Caco-2 (cell line): ENCODE measurements around the gene TLE2. TPM values are rescaled to one million over a fixed set of nuclear protein-coding genes. Genes with fewer than 3 reads are reported as not detected.

Source experiments
- BruUV-seq: library from RNA; stranded (reverse); fragments of 400-500 nt; replicated peaks from 2 replicates; lab custom pipeline; 2021; lab: Mats Ljungman, UMichigan
- CTCF ChIA-PET: fragments of 300-600 bp; sonication (Branson Sonifier 250); formaldehyde crosslinking; loops from one replicate; lab custom pipeline; 2022; ENCODE audit warnings: antibody characterized with exemption; lab: Charles Lee
- POLR2A ChIA-PET: fragments of 300-600 bp; sonication (Branson Sonifier 250); formaldehyde crosslinking; loops from one replicate; lab custom pipeline; 2022; ENCODE audit warnings: antibody characterized with exemption; lab: Charles Lee
- DNase-seq, 2 experiments: peaks; one replicate each; pipeline versions ENCODE4 v3.0.0 to v3.0.0-alpha.2; 2020 to 2022
- H3K27me3 ChIP-seq: replicated peaks from 2 replicates; pipeline ENCODE4 v1.6.0; 2011; ENCODE audit warnings: low read length; ENCODE audit not compliant: control insufficient read depth, insufficient read depth
- H3K36me3 ChIP-seq: 2 replicates; pipeline ENCODE4 v1.5.1; 2011; ENCODE audit warnings: low read length; ENCODE audit not compliant: control insufficient read depth, insufficient read depth
- H3K4me1 ChIP-seq: fragments of 250-450 bp; sonication (Bioruptor Pico); 2 replicates; pipeline ENCODE4 v1.5.1; 2020; ENCODE audit warnings: mild to moderate bottlenecking
- H3K4me3 ChIP-seq: 2 replicates; pipeline ENCODE4 v1.5.1; 2011; ENCODE audit warnings: low read depth, mild to moderate bottlenecking, control low read depth, low read length
- H3K9me3 ChIP-seq: fragments of 250-450 bp; sonication (Bioruptor Pico); 2 replicates; pipeline ENCODE4 v1.5.1; 2020; ENCODE audit warnings: mild to moderate bottlenecking, moderate library complexity
- H3K27ac Mint-ChIP-seq: one replicate; pipeline ENCODE4 v1.8.0; 2022; ENCODE audit warnings: mixed read lengths; ENCODE audit not compliant: unreplicated experiment
- H3K27me3 Mint-ChIP-seq: one replicate; pipeline ENCODE4 v1.8.0; 2022; ENCODE audit warnings: mixed read lengths; ENCODE audit not compliant: insufficient read depth, unreplicated experiment
- H3K36me3 Mint-ChIP-seq: one replicate; pipeline ENCODE4 v1.8.0; 2022; ENCODE audit warnings: mild to moderate bottlenecking, mixed read lengths; ENCODE audit not compliant: insufficient read depth, unreplicated experiment
- H3K4me1 Mint-ChIP-seq: one replicate; pipeline ENCODE4 v1.8.0; 2022; ENCODE audit warnings: low read depth, mixed read lengths; ENCODE audit not compliant: unreplicated experiment
- H3K4me3 Mint-ChIP-seq: one replicate; pipeline ENCODE4 v1.8.0; 2022; ENCODE audit warnings: mild to moderate bottlenecking, moderate library complexity, mixed read lengths; ENCODE audit not compliant: unreplicated experiment
- H3K9me3 Mint-ChIP-seq: one replicate; pipeline ENCODE4 v1.8.0; 2022; ENCODE audit warnings: mixed read lengths; ENCODE audit not compliant: unreplicated experiment
- CTCF ChIP-seq, 2 experiments: fragments of 200-600 bp in 1 of 2; IDR thresholded peaks; 1 replicate in 1 of 2; 2 replicates in 1 of 2; pipeline versions ENCODE4 v1.5.1 to v1.8.0; 2011 to 2022; ENCODE audit warnings: antibody characterized with exemption in 1 of 2, control low read depth in 1 of 2, inconsistent platforms in 1 of 2, low read depth in 1 of 2, low read length in 1 of 2, mild to moderate bottlenecking in 1 of 2, moderate library complexity in 1 of 2; ENCODE audit not compliant: insufficient read depth in 1 of 2, severe bottlenecking in 1 of 2, unreplicated experiment in 1 of 2
- intact Hi-C: fragments of 100-400 bp; cut with micrococcal nuclease; formaldehyde crosslinking; loops from one replicate; pipeline ENCODE4 v1.10.0; 2022; ENCODE audit not compliant: unreplicated experiment
- total RNA-seq: library from RNA; stranded (reverse); gene quantifications from 2 replicates; pipeline ENCODE4 v1.2.3, GENCODE V29; 2022

The TLE2 gene
- total RNA-seq, 1 experiment from 2014 or later: 31.3 TPM

- Mint-ChIP-seq H3K27ac (no peak overlapping the region), H3K4me3 (no peak overlapping the region), H3K4me1 (peaks cover 6% of the 10 kb centered on the region), H3K9me3 (no peaks in the 10 kb centered on the region), H3K36me3 (no peaks in the 10 kb centered on the region), H3K27me3 (no peaks in the 10 kb centered on the region)
- no peak overlapping the region for H3K4me3 ChIP-seq
- no peaks in the 10 kb centered on the region for H3K27me3 ChIP-seq
- ChIA-PET CTCF (no interaction called here), POLR2A (no interaction called here)
- no peaks in the 10 kb centered on the region for H3K9me3 ChIP-seq
- no peak for TF ChIP-seq CTCF (IDR thresholded peaks at IDR 0.05; ENCODE audit: insufficient read depth in 1 of 2, low read depth in 1 of 2, low read length in 1 of 2, severe bottlenecking in 1 of 2, unreplicated experiment in 1 of 2)
- peak; percentile 54 to 68 for DNase-seq
- no peaks in the 10 kb centered on the region for H3K36me3 ChIP-seq
- no TSS peak for BruUV-seq
- H3K4me1 ChIP-seq: peaks cover 5% of the 10 kb centered on the region
- intact Hi-C loops: loop anchor here (10.0 kb wide), 1 partner anchor 111 kb away; no protein-coding TSS in a partner anchor
Observed at GRCh38 chr19:3065675-3066357, 36.7 kb upstream of the TLE2 start.

GRCh38 chr19:3064011-3064330 lies 34.9 kb upstream of the TLE2 start:
- H3K27ac Mint-ChIP-seq: no peak overlapping the region
- no peaks in the 10 kb centered on the region for H3K36me3 Mint-ChIP-seq
- H3K9me3 Mint-ChIP-seq: no peaks in the 10 kb centered on the region
- peaks cover 5% of the 10 kb centered on the region for H3K4me1 ChIP-seq
- H3K4me1 Mint-ChIP-seq: peaks cover 6% of the 10 kb centered on the region
- DNase-seq: no peak
- POLR2A ChIA-PET: no interaction called here
- CTCF ChIA-PET: no interaction called here
- intact Hi-C loops: loop anchor here (10.0 kb wide), 1 partner anchor 109 kb away; no protein-coding TSS in a partner anchor
- no peak overlapping the region for H3K4me3 Mint-ChIP-seq
- no peaks in the 10 kb centered on the region for H3K27me3 ChIP-seq
- no peak for TF ChIP-seq CTCF (IDR thresholded peaks at IDR 0.05; ENCODE audit: insufficient read depth in 1 of 2, low read depth in 1 of 2, low read length in 1 of 2, severe bottlenecking in 1 of 2, unreplicated experiment in 1 of 2)
- no peaks in the 10 kb centered on the region for H3K9me3 ChIP-seq
- BruUV-seq: no TSS peak
- H3K4me3 ChIP-seq: no peak overlapping the region
- H3K36me3 ChIP-seq: no peaks in the 10 kb centered on the region
- no peaks in the 10 kb centered on the region for H3K27me3 Mint-ChIP-seq

GRCh38 chr19:3062165-3063105 lies 33.4 kb upstream of the TLE2 start, which contains the start of gene TLE5:
Gene TLE5, minus strand, starts transcription at chr19:3062495. Its CDS starts 295 bp downstream, at chr19:3062200.
- H3K36me3 ChIP-seq: no peaks in the 10 kb centered on the region
- ChIA-PET POLR2A (interaction anchor here (0.6 kb wide), 1 partner anchor 545 kb away, joined by 3 read pairs; no protein-coding TSS in a partner anchor), CTCF (interaction anchor here (0.6 to 0.7 kb wide), 3 partner anchors 26 to 657 kb away, joined by 5 to 7 read pairs (median 7); no protein-coding TSS in a partner anchor)
- Mint-ChIP-seq H3K4me1 (peaks cover 6% of the 10 kb centered on the region), H3K36me3 (no peaks in the 10 kb centered on the region), H3K9me3 (no peaks in the 10 kb centered on the region), H3K27me3 (no peaks in the 10 kb centered on the region), H3K27ac (peak within 1 kb of the TSS; percentile 38), H3K4me3 (peak within 1 kb of the TSS; percentile 61)
- H3K27me3 ChIP-seq: no peaks in the 10 kb centered on the region
- no peak for TF ChIP-seq CTCF (IDR thresholded peaks at IDR 0.05; ENCODE audit: insufficient read depth in 1 of 2, low read depth in 1 of 2, low read length in 1 of 2, severe bottlenecking in 1 of 2, unreplicated experiment in 1 of 2)
- no TSS peak for BruUV-seq
- DNase-seq: peak in 1 of 2 experiments; percentile 66
- H3K9me3 ChIP-seq: no peaks in the 10 kb centered on the region
- H3K4me1 ChIP-seq: peaks cover 5% of the 10 kb centered on the region
- intact Hi-C loops: loop anchor here (10.0 kb wide), 1 partner anchor 108 kb away; no protein-coding TSS in a partner anchor
- H3K4me3 ChIP-seq: peak within 1 kb of the TSS; percentile 76
